Measurements from ENCODE around the gene SH3PXD2B.

SH3PXD2B gene

GRCh38 chr5:172389578-172390112 is 64.7 kb downstream of the SH3PXD2B start:
- H3K4me3 Mint-ChIP-seq: no peak overlapping the region
- H3K36me3 Mint-ChIP-seq: no peaks in the 10 kb centered on the region
- peaks cover 5% of the 10 kb centered on the region for H3K27me3 Mint-ChIP-seq
- no peaks in the 10 kb centered on the region for H3K9me3 Mint-ChIP-seq
- no peaks in the 10 kb centered on the region for H3K4me1 Mint-ChIP-seq
- CTCF ChIA-PET: interaction anchor here (0.6 kb wide), 1 partner anchor 175 kb away, joined by 3 read pairs; no protein-coding TSS in a partner anchor
- no peak for DNase-seq
- H3K27ac Mint-ChIP-seq: no peak overlapping the region

GRCh38 chr5:172388246-172388733 is 66.0 kb downstream of the SH3PXD2B start:
- Mint-ChIP-seq H3K27ac (no peak overlapping the region), H3K4me3 (no peak overlapping the region)

GRCh38 chr5:172385707-172386106 is 68.6 kb downstream of the SH3PXD2B start:
- Mint-ChIP-seq H3K27me3 (peaks cover 5% of the 10 kb centered on the region), H3K27ac (no peak overlapping the region), H3K4me1 (no peaks in the 10 kb centered on the region), H3K4me3 (no peak overlapping the region), H3K36me3 (no peaks in the 10 kb centered on the region), H3K9me3 (no peaks in the 10 kb centered on the region)
- CTCF ChIA-PET: no interaction called here
- DNase-seq: no peak

More at GRCh38 chr5:172388246-172388733, 66.0 kb downstream of the SH3PXD2B start:
- no peaks in the 10 kb centered on the region for H3K4me1 Mint-ChIP-seq
- H3K27me3 Mint-ChIP-seq: peaks cover 5% of the 10 kb centered on the region
- CTCF ChIA-PET: no interaction called here
- no peak for DNase-seq
- no peaks in the 10 kb centered on the region for H3K36me3 Mint-ChIP-seq
- no peaks in the 10 kb centered on the region for H3K9me3 Mint-ChIP-seq

- Mint-ChIP-seq H3K4me3 (no peak overlapping the region), H3K4me1 (no peaks in the 10 kb centered on the region)
Measured at GRCh38 chr5:172385010-172385563, 69.2 kb downstream of the SH3PXD2B start.

GRCh38 chr5:172383191-172383802 is 71.0 kb downstream of the SH3PXD2B start:
- no peak for DNase-seq
- CTCF ChIA-PET: interaction anchor here (0.6 kb wide), 1 partner anchor 86 kb away, joined by 3 read pairs; no protein-coding TSS in a partner anchor
- no peak overlapping the region for H3K4me3 Mint-ChIP-seq
- no peaks in the 10 kb centered on the region for H3K9me3 Mint-ChIP-seq
- no peaks in the 10 kb centered on the region for H3K4me1 Mint-ChIP-seq
- no peaks in the 10 kb centered on the region for H3K27me3 Mint-ChIP-seq
- no peaks in the 10 kb centered on the region for H3K36me3 Mint-ChIP-seq
- no peak overlapping the region for H3K27ac Mint-ChIP-seq

More at GRCh38 chr5:172385010-172385563, 69.2 kb downstream of the SH3PXD2B start:
- no peaks in the 10 kb centered on the region for H3K36me3 Mint-ChIP-seq
- peaks cover 5% of the 10 kb centered on the region for H3K27me3 Mint-ChIP-seq
- H3K27ac Mint-ChIP-seq: no peak overlapping the region
- CTCF ChIA-PET: no interaction called here
- no peaks in the 10 kb centered on the region for H3K9me3 Mint-ChIP-seq
- DNase-seq: no peak

- no peak overlapping the region for H3K4me3 Mint-ChIP-seq
- DNase-seq: no peak
- H3K9me3 Mint-ChIP-seq: no peaks in the 10 kb centered on the region
- H3K4me1 Mint-ChIP-seq: no peaks in the 10 kb centered on the region
- CTCF ChIA-PET: no interaction called here
- no peak overlapping the region for H3K27ac Mint-ChIP-seq
- no peaks in the 10 kb centered on the region for H3K36me3 Mint-ChIP-seq
- H3K27me3 Mint-ChIP-seq: peaks cover 4% of the 10 kb centered on the region
Measured at GRCh38 chr5:172380987-172381643, 73.2 kb downstream of the SH3PXD2B start.

- Mint-ChIP-seq H3K36me3 (no peaks in the 10 kb centered on the region), H3K27ac (no peak overlapping the region), H3K4me1 (no peaks in the 10 kb centered on the region), H3K9me3 (no peaks in the 10 kb centered on the region), H3K4me3 (no peak overlapping the region), H3K27me3 (peaks cover 4% of the 10 kb centered on the region)
- CTCF ChIA-PET: interaction anchor here (0.7 kb wide), 1 partner anchor 71 kb away, joined by 5 read pairs; no protein-coding TSS in a partner anchor
- DNase-seq: no peak
Measured at GRCh38 chr5:172380301-172380986, 73.9 kb downstream of the SH3PXD2B start.

- H3K4me1 Mint-ChIP-seq: no peaks in the 10 kb centered on the region
- no peaks in the 10 kb centered on the region for H3K9me3 Mint-ChIP-seq
- H3K27ac Mint-ChIP-seq: no peak overlapping the region
- H3K4me3 Mint-ChIP-seq: no peak overlapping the region
- H3K27me3 Mint-ChIP-seq: peaks cover 4% of the 10 kb centered on the region
- CTCF ChIA-PET: interaction anchor here (0.7 kb wide), 1 partner anchor 72 kb away, joined by 5 read pairs; no protein-coding TSS in a partner anchor
- no peaks in the 10 kb centered on the region for H3K36me3 Mint-ChIP-seq
- no peak for DNase-seq
Measured at GRCh38 chr5:172379481-172379880, 74.8 kb downstream of the SH3PXD2B start.

GRCh38 chr5:172377856-172378255 is 76.5 kb downstream of the SH3PXD2B start:
- Mint-ChIP-seq H3K36me3 (no peaks in the 10 kb centered on the region), H3K9me3 (no peaks in the 10 kb centered on the region), H3K4me3 (no peak overlapping the region), H3K27me3 (peaks cover 4% of the 10 kb centered on the region), H3K27ac (no peak overlapping the region), H3K4me1 (no peaks in the 10 kb centered on the region)
- DNase-seq: no peak
- CTCF ChIA-PET: no interaction called here

- H3K36me3 Mint-ChIP-seq: no peaks in the 10 kb centered on the region
- no peak overlapping the region for H3K4me3 Mint-ChIP-seq
- CTCF ChIA-PET: no interaction called here
- no peak overlapping the region for H3K27ac Mint-ChIP-seq
- no peaks in the 10 kb centered on the region for H3K4me1 Mint-ChIP-seq
- H3K9me3 Mint-ChIP-seq: no peaks in the 10 kb centered on the region
- H3K27me3 Mint-ChIP-seq: peaks cover 4% of the 10 kb centered on the region
- no peak for DNase-seq
Measured at GRCh38 chr5:172377438-172377837, 76.9 kb downstream of the SH3PXD2B start.

- Mint-ChIP-seq H3K27ac (no peak overlapping the region), H3K27me3 (peaks cover 14% of the 10 kb centered on the region), H3K4me3 (no peak overlapping the region), H3K36me3 (no peaks in the 10 kb centered on the region), H3K9me3 (peaks cover 21% of the 10 kb centered on the region), H3K4me1 (no peaks in the 10 kb centered on the region)
- CTCF ChIA-PET: interaction anchor here (0.6 kb wide), 1 partner anchor 452 kb away, joined by 3 read pairs; no protein-coding TSS in a partner anchor
- DNase-seq: no peak
Measured at GRCh38 chr5:172374783-172375182, 79.5 kb downstream of the SH3PXD2B start.

- DNase-seq: no peak
- CTCF ChIA-PET: no interaction called here
- peaks cover 21% of the 10 kb centered on the region for H3K9me3 Mint-ChIP-seq
- H3K27me3 Mint-ChIP-seq: peaks cover 14% of the 10 kb centered on the region
- H3K27ac Mint-ChIP-seq: no peak overlapping the region
- no peaks in the 10 kb centered on the region for H3K4me1 Mint-ChIP-seq
- H3K36me3 Mint-ChIP-seq: no peaks in the 10 kb centered on the region
- H3K4me3 Mint-ChIP-seq: no peak overlapping the region
Measured at GRCh38 chr5:172373680-172374079, 80.6 kb downstream of the SH3PXD2B start.

GRCh38 chr5:172371684-172372083 is 82.6 kb downstream of the SH3PXD2B start:
- Mint-ChIP-seq H3K4me1 (no peaks in the 10 kb centered on the region), H3K9me3 (peaks cover 21% of the 10 kb centered on the region), H3K27me3 (peaks cover 11% of the 10 kb centered on the region), H3K4me3 (no peak overlapping the region), H3K27ac (no peak overlapping the region), H3K36me3 (no peaks in the 10 kb centered on the region)
- DNase-seq: no peak
- CTCF ChIA-PET: interaction anchor here (0.6 to 1.5 kb wide), 4 partner anchors 15 to 125 kb away, joined by 3 to 4 read pairs (median 3); no protein-coding TSS in a partner anchor

Measured in activated naive CD4-positive, alpha-beta T cell treated with anti-CD3 and anti-CD28 coated beads, Interleukin-2, amount 10 ng/mL, durations not matched to agents 7 days and 5 days (primary cell).